ENCODE results near the gene NTM. TPM values are rescaled to one million over a fixed set of nuclear protein-coding genes. Genes with fewer than 3 reads are reported as not detected.

The NTM gene
- total and polyA plus RNA-seq, 2 experiments from 2014 or later, result 2.2 to 4.9 TPM

DNA sequence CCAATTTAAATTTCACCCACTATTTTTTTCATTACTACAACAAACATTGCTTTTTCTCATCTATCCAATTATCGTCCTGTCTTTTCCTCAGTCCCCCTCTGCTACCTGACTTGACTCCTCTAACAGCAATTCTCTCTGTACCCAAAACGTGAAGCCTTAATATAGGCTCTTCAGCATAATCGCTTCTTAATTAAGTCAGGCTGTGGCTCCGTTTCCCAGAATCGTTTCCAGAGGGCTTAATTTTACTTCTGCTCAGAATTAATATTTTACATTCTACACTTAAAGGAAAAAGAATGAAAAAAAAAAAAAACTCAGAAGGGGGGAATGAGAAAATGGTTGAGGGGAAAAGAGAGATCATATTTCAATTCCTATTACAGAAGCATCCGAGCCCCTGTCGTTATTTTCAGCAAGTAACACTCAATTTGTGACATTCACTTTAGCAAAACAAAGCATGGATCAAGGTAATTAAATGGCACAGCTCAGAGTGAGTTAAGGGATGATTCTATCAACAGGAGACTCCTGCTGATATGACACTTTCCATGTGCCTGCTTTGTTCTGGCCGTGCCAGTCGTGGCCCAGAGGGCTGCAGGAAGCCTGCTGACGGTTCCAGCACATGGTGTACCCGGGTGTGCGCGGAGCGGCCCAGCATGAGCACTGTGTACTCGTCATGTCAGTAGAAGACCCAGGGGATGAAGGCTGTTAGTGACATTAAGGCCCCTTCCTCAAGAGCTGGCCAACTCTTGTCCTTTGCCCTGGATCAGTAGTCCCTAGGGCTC, 272.5 kb downstream of the NTM start:
- H3K9me3 ChIP-seq (ENCODE audit: low read depth), result no peaks in the 10 kb centered on the region
- H3K4me3 ChIP-seq, result no peak overlapping the region
- no peaks in the 10 kb centered on the region for H3K9me2 ChIP-seq (replicated peaks; ENCODE audit: insufficient read depth)
- no peak overlapping the region for H3K27ac ChIP-seq
- H3K4me2 ChIP-seq, result no peak overlapping the region
- H3K36me3 ChIP-seq (replicated peaks; ENCODE audit: insufficient read depth, low read depth), result no peaks in the 10 kb centered on the region
- H2AFZ ChIP-seq, result no peak overlapping the region
- TF ChIP-seq EZH2 (IDR thresholded peaks at IDR 0.05; ENCODE audit: borderline replicate concordance), result no peak
- no peak for TF ChIP-seq CTCF (IDR thresholded peaks at IDR 0.05; ENCODE audit: poor library complexity)
- no peak for TF ChIP-seq EZH2phosphoT487 (IDR thresholded peaks at IDR 0.05; ENCODE audit: low read depth, severe bottlenecking, unreplicated experiment)
- no peaks in the 10 kb centered on the region for H4K20me1 ChIP-seq (ENCODE audit: insufficient read depth, poor library complexity, severe bottlenecking)
- DNase-seq (ENCODE audit: low spot score), result no peak
- H3K79me2 ChIP-seq, result no peaks in the 10 kb centered on the region
- 71% methylated on average over 15 of the region's 15 CpGs for WGBS (ENCODE audit: low lambda C conversion rate, missing lambda C conversion rate)
- H3K4me1 ChIP-seq (ENCODE audit: insufficient read depth), result no peaks in the 10 kb centered on the region
- H3K27me3 ChIP-seq, result peaks cover 7% of the 10 kb centered on the region

- H4K20me1 ChIP-seq (ENCODE audit: insufficient read depth, poor library complexity, severe bottlenecking), result no peaks in the 10 kb centered on the region
- H3K4me3 ChIP-seq, result no peak overlapping the region
- H3K9me3 ChIP-seq (ENCODE audit: low read depth), result no peaks in the 10 kb centered on the region
- TF ChIP-seq CTCF (IDR thresholded peaks at IDR 0.05; ENCODE audit: poor library complexity) (no peak), EZH2phosphoT487 (IDR thresholded peaks at IDR 0.05; ENCODE audit: low read depth, severe bottlenecking, unreplicated experiment) (no peak), EZH2 (IDR thresholded peaks at IDR 0.05; ENCODE audit: borderline replicate concordance) (no peak)
- 91% methylated on average over 5 of the region's 5 CpGs for WGBS (ENCODE audit: low lambda C conversion rate, missing lambda C conversion rate)
- no peaks in the 10 kb centered on the region for H3K36me3 ChIP-seq (replicated peaks; ENCODE audit: insufficient read depth, low read depth)
- H3K27me3 ChIP-seq, result peaks cover 7% of the 10 kb centered on the region
- no peak for DNase-seq (ENCODE audit: low spot score)
- H3K4me1 ChIP-seq (ENCODE audit: insufficient read depth), result no peaks in the 10 kb centered on the region
- H2AFZ ChIP-seq, result no peak overlapping the region
- H3K27ac ChIP-seq, result no peak overlapping the region
- no peaks in the 10 kb centered on the region for H3K79me2 ChIP-seq
- no peak overlapping the region for H3K4me2 ChIP-seq
- H3K9me2 ChIP-seq (replicated peaks; ENCODE audit: insufficient read depth), result no peaks in the 10 kb centered on the region
These were observed 273.9 kb downstream of the NTM start for GRCh38 chr11:131644204-131644795.

- Histone ChIP-seq H3K36me3 (replicated peaks; ENCODE audit: insufficient read depth, low read depth) (no peaks in the 10 kb centered on the region), H3K9me3 (ENCODE audit: low read depth) (no peaks in the 10 kb centered on the region), H3K27ac (no peak overlapping the region), H3K9me2 (replicated peaks; ENCODE audit: insufficient read depth) (no peaks in the 10 kb centered on the region), H3K79me2 (no peaks in the 10 kb centered on the region), H3K4me1 (ENCODE audit: insufficient read depth) (no peaks in the 10 kb centered on the region), H2AFZ (no peak overlapping the region), H3K4me3 (no peak overlapping the region), H3K4me2 (no peak overlapping the region), H3K27me3 (peaks cover 7% of the 10 kb centered on the region), H4K20me1 (ENCODE audit: insufficient read depth, poor library complexity, severe bottlenecking) (no peaks in the 10 kb centered on the region)
- TF ChIP-seq EZH2 (IDR thresholded peaks at IDR 0.05; ENCODE audit: borderline replicate concordance) (no peak), CTCF (IDR thresholded peaks at IDR 0.05; ENCODE audit: poor library complexity) (no peak), EZH2phosphoT487 (IDR thresholded peaks at IDR 0.05; ENCODE audit: low read depth, severe bottlenecking, unreplicated experiment) (no peak)
- no peak for DNase-seq (ENCODE audit: low spot score)
- 55% methylated on average over 6 of the region's 6 CpGs for WGBS (ENCODE audit: low lambda C conversion rate, missing lambda C conversion rate)
These were observed 274.8 kb downstream of the NTM start for GRCh38 chr11:131645237-131645636.

Data from hepatocyte (in vitro differentiated cells).